IMR-90 (cell line): ENCODE data around the gene C16orf90. TPM values are rescaled to one million over a fixed set of nuclear protein-coding genes. Genes with fewer than 3 reads are reported as not detected.

Experiments used
- ATAC-seq: fragments of 200-7000 bp; cut with Tn5 transposase; 2 replicates; pipeline ENCODE4 v1.9.1; 2020; ENCODE audit warnings: low read depth, mild to moderate bottlenecking, moderate library complexity
- BruUV-seq: library from RNA; stranded (reverse); fragments of 400-500 nt; replicated peaks from 2 replicates; lab custom pipeline; 2021; lab: Mats Ljungman, UMichigan
- CTCF ChIA-PET: fragments of 300-600 bp; formaldehyde crosslinking; extraction: SDS; loops from one replicate; lab custom pipeline; 2021; ENCODE audit warnings: antibody characterized with exemption; lab: Yijun Ruan, JAX
- POLR2A ChIA-PET: fragments of 300-600 bp; sonication (Branson Sonifier 250); formaldehyde crosslinking; loops from one replicate; lab custom pipeline; 2022; ENCODE audit warnings: antibody characterized with exemption; ENCODE audit not compliant: unreplicated experiment; lab: Charles Lee
- DNase-seq: peaks from one replicate; pipeline ENCODE4 v3.0.0; 2013
- H2AFZ ChIP-seq: replicated peaks from 2 replicates; pipeline ENCODE3; 2013; ENCODE audit warnings: low read length, mild to moderate bottlenecking; ENCODE audit not compliant: poor library complexity
- H2AK5ac ChIP-seq: 2 replicates; pipeline ENCODE4 v1.6.1; 2013; ENCODE audit warnings: low read depth, low read length, inconsistent platforms
- H2AK9ac ChIP-seq: replicated peaks from 2 replicates; pipeline ENCODE3; 2013; ENCODE audit warnings: mild to moderate bottlenecking, low read depth, low read length, moderate library complexity; ENCODE audit not compliant: poor library complexity
- H2BK120ac ChIP-seq: 2 replicates; pipeline ENCODE4 v1.6.1; 2013; ENCODE audit warnings: low read depth, low read length, inconsistent platforms
- H2BK15ac ChIP-seq: 3 replicates; pipeline ENCODE4 v1.6.1; 2013; ENCODE audit warnings: low read depth, low read length, inconsistent platforms
- H2BK20ac ChIP-seq: 2 replicates; pipeline ENCODE4 v1.6.1; 2013; ENCODE audit warnings: low read depth, mild to moderate bottlenecking, inconsistent platforms, low read length, moderate library complexity
- H2BK5ac ChIP-seq: 2 replicates; pipeline ENCODE4 v1.6.1; 2013; ENCODE audit warnings: mild to moderate bottlenecking, low read depth, low read length, inconsistent platforms; ENCODE audit not compliant: poor library complexity, severe bottlenecking
- H3K14ac ChIP-seq: replicated peaks from 2 replicates; pipeline ENCODE4 v1.6.1; 2013; ENCODE audit warnings: low read depth, low read length, inconsistent platforms
- H3K18ac ChIP-seq: 2 replicates; pipeline ENCODE4 v1.6.1; 2013; ENCODE audit warnings: low read depth, low read length, control low read depth
- H3K23ac ChIP-seq: 2 replicates; pipeline ENCODE4 v1.6.1; 2013; ENCODE audit warnings: low read depth, low read length, inconsistent platforms
- H3K27ac ChIP-seq: 2 replicates; pipeline ENCODE4 v1.5.1; 2013; ENCODE audit warnings: mild to moderate bottlenecking, control low read depth, low read length; ENCODE audit not compliant: insufficient read depth
- H3K27me3 ChIP-seq: 2 replicates; pipeline ENCODE4 v1.6.1; 2013; ENCODE audit warnings: low read length; ENCODE audit not compliant: control insufficient read depth, insufficient read depth
- H3K36me3 ChIP-seq: 2 replicates; pipeline ENCODE4 v1.6.1; 2013; ENCODE audit warnings: low read length, mixed read lengths; ENCODE audit not compliant: control insufficient read depth, insufficient read depth
- H3K4ac ChIP-seq: 2 replicates; pipeline ENCODE4 v1.6.1; 2013; ENCODE audit warnings: low read depth, low read length, inconsistent platforms
- H3K4me1 ChIP-seq: 2 replicates; pipeline ENCODE4 v1.6.1; 2013; ENCODE audit warnings: low read length, mixed read lengths; ENCODE audit not compliant: control insufficient read depth, insufficient read depth
- H3K4me2 ChIP-seq: 2 replicates; pipeline ENCODE4 v1.6.1; 2013; ENCODE audit warnings: low read depth, mild to moderate bottlenecking, control low read depth, low read length, moderate library complexity
- H3K4me3 ChIP-seq: 2 replicates; pipeline ENCODE4 v1.5.1; 2013; ENCODE audit warnings: low read depth, mild to moderate bottlenecking, control low read depth, low read length, moderate library complexity; ENCODE audit not compliant: insufficient read depth
- H3K56ac ChIP-seq: 2 replicates; pipeline ENCODE4 v1.6.1; 2013; ENCODE audit warnings: low read length, inconsistent platforms; ENCODE audit not compliant: insufficient read depth; ENCODE audit errors: extremely low read depth
- H3K79me1 ChIP-seq, 2 experiments: 2 replicates each; pipeline ENCODE4 v1.6.1; 2013; ENCODE audit warnings: low read length in 2 of 2, inconsistent platforms in 1 of 2, low read depth in 1 of 2
- H3K9ac ChIP-seq: 2 replicates; pipeline ENCODE4 v1.6.1; 2013; ENCODE audit warnings: low read depth, low read length, control low read depth
- H3K9me1 ChIP-seq: 2 replicates; pipeline ENCODE4 v1.6.1; 2013; ENCODE audit warnings: low read length, inconsistent platforms; ENCODE audit not compliant: insufficient read depth
- H3K9me3 ChIP-seq: 2 replicates; pipeline ENCODE4 v1.6.1; 2013; ENCODE audit warnings: low read length; ENCODE audit not compliant: control insufficient read depth, insufficient read depth
- H4K20me1 ChIP-seq: 2 replicates; pipeline ENCODE4 v1.6.1; 2013; ENCODE audit warnings: low read length, inconsistent platforms; ENCODE audit not compliant: insufficient read depth
- H4K5ac ChIP-seq: 2 replicates; pipeline ENCODE4 v1.6.1; 2013; ENCODE audit warnings: mild to moderate bottlenecking, low read depth, low read length, control low read depth
- H4K8ac ChIP-seq, 2 experiments: 2 replicates each; pipeline ENCODE4 v1.6.1; 2013; ENCODE audit warnings: low read depth in 2 of 2, low read length in 2 of 2, control low read depth in 1 of 2, inconsistent platforms in 1 of 2
- H4K91ac ChIP-seq: 2 replicates; pipeline ENCODE4 v1.6.1; 2013; ENCODE audit warnings: low read depth, low read length, inconsistent platforms; ENCODE audit not compliant: insufficient read depth
- BHLHE40 ChIP-seq: fragments of 150-350 bp; IDR thresholded peaks from 2 replicates; pipeline ENCODE4 v1.6.1; 2016; ENCODE audit warnings: mild to moderate bottlenecking, low read depth, low read length
- CEBPB ChIP-seq: IDR thresholded peaks from 2 replicates; pipeline ENCODE4 v1.6.1; 2012; ENCODE audit warnings: low read depth, low read length, improper control_type of control experiment
- CHD1 ChIP-seq: IDR thresholded peaks from 2 replicates; pipeline ENCODE4 v1.6.1; 2012; ENCODE audit warnings: low read depth, low read length, improper control_type of control experiment
- FOS ChIP-seq: fragments of 150-350 bp; IDR thresholded peaks from 2 replicates; pipeline ENCODE4 v1.6.1; 2016; ENCODE audit warnings: low read depth, low read length
- MAFK ChIP-seq: IDR thresholded peaks from 2 replicates; pipeline ENCODE4 v1.6.1; 2012; ENCODE audit warnings: low read depth, low read length, improper control_type of control experiment
- MAZ ChIP-seq: IDR thresholded peaks from 2 replicates; pipeline ENCODE4 v1.6.1; 2012; ENCODE audit warnings: low read depth, mild to moderate bottlenecking, low read length, improper control_type of control experiment, moderate library complexity, borderline replicate concordance
- MXI1 ChIP-seq: IDR thresholded peaks from 2 replicates; pipeline ENCODE4 v1.6.1; 2012; ENCODE audit warnings: low read depth, mild to moderate bottlenecking, low read length, moderate library complexity, borderline replicate concordance
- NFE2L2 ChIP-seq: fragments of 150-350 bp; IDR thresholded peaks from 2 replicates; pipeline ENCODE4 v1.6.1; 2016; ENCODE audit warnings: low read depth, mild to moderate bottlenecking, low read length
- POLR2A ChIP-seq: IDR thresholded peaks from 2 replicates; pipeline ENCODE4 v1.6.1; 2012; ENCODE audit warnings: mild to moderate bottlenecking, low read depth, low read length
- RAD21 ChIP-seq: IDR thresholded peaks from 2 replicates; pipeline ENCODE4 v1.6.1; 2012; ENCODE audit warnings: low read length, improper control_type of control experiment
- RCOR1 ChIP-seq: IDR thresholded peaks from 2 replicates; pipeline ENCODE4 v1.6.1; 2012; ENCODE audit warnings: mild to moderate bottlenecking, low read length, improper control_type of control experiment; ENCODE audit not compliant: insufficient replicate concordance
- RFX5 ChIP-seq: IDR thresholded peaks from 2 replicates; pipeline ENCODE4 v1.8.0; 2012; ENCODE audit warnings: low read depth, mild to moderate bottlenecking, low read length, moderate library complexity
- SMC3 ChIP-seq: fragments of 150-350 bp; IDR thresholded peaks from 2 replicates; pipeline ENCODE4 v1.6.1; 2016; ENCODE audit warnings: low read depth, mild to moderate bottlenecking, antibody characterized with exemption, low read length, moderate library complexity
- WGBS, 2 experiments: methylation state at CpG; one replicate each; pipeline versions ENCODE4 v1.1.5 to v1.1.7; 2013; ENCODE audit warnings: missing lambda C conversion rate in 2 of 2; ENCODE audit not compliant: insufficient read length in 1 of 2; ENCODE audit errors: extremely low coverage in 2 of 2; 5-methylcytosine and 5-hydroxymethylcytosine counted together
- dilution Hi-C: fragments of 300-500 bp; cut with HindIII; formaldehyde crosslinking; loops from one replicate; pipeline ENCODE4 v1.14.3; 2018; ENCODE audit warnings: low sequenced_read_pairs; ENCODE audit not compliant: unreplicated experiment
- in situ Hi-C: fragments of 300-500 bp; cut with MboI; formaldehyde crosslinking; loops from 3 replicates; pipeline ENCODE4 v1.14.3; 2019; ENCODE audit warnings: low sequenced_read_pairs, inconsistent platforms, mixed read lengths
- intact Hi-C: fragments of 100-400 bp; cut with micrococcal nuclease; formaldehyde crosslinking; loops from 2 replicates; pipeline ENCODE4 v1.10.0; 2022
- polyA plus RNA-seq, 3 experiments: library from polyadenylated mRNA; depleted of rRNA; stranded (reverse); fragments of >200 nt; gene quantifications; 2 replicates each; pipeline ENCODE4 v1.2.3, GENCODE V29; 2012; ENCODE audit warnings: low replicate concordance in 1 of 3
- total RNA-seq: library from RNA; depleted of rRNA; stranded (reverse); fragments of >200 nt; gene quantifications from 2 replicates; pipeline ENCODE4 v1.2.3, GENCODE V29; 2012
- TF ChIP-seq, protein P1 (sequence below): conservative IDR thresholded peaks from 2 replicates; pipeline ENCODE4 v1.5.1; 2012; ENCODE audit warnings: mild to moderate bottlenecking, low read depth, low read length, improper control_type of control experiment
- TF ChIP-seq, protein P2 (sequence below): fragments of 150-350 bp; IDR thresholded peaks from 2 replicates; pipeline ENCODE4 v1.6.1; 2016; ENCODE audit warnings: low read depth, mild to moderate bottlenecking, low read length, moderate library complexity, borderline replicate concordance
- TF ChIP-seq, protein P3 (sequence below): fragments of 150-350 bp; IDR thresholded peaks from 2 replicates; pipeline ENCODE4 v1.6.1; 2017; ENCODE audit warnings: mild to moderate bottlenecking, antibody characterized with exemption, low read length, low read depth

Gene C16orf90
- total and polyA plus RNA-seq, 2 of the 4 experiments (the other 2 are of a cell fraction), result not detected

GRCh38 chr16:3520841-3521240 lies 25.6 kb upstream of the C16orf90 start:
- H3K4ac ChIP-seq, result no peak overlapping the region
- no TSS peak for BruUV-seq
- H2BK15ac ChIP-seq, result no peak overlapping the region
- no peak overlapping the region for H3K4me3 ChIP-seq
- no peak overlapping the region for H4K8ac ChIP-seq
- H3K27ac ChIP-seq, result peak overlapping the region; percentile 87; the same call in 1 of the 2 replicates
- dilution Hi-C loops (no loop called here), in situ Hi-C loops (no loop called here), intact Hi-C loops (no loop called here)
- H4K5ac ChIP-seq, result no peak overlapping the region; the same call in 1 of the 2 replicates
- H3K9me3 ChIP-seq, result no peaks in the 10 kb centered on the region
- H3K27me3 ChIP-seq, result no peaks in the 10 kb centered on the region
- H3K23ac ChIP-seq, result no peak overlapping the region
- no peak overlapping the region for H2AFZ ChIP-seq
- 58% methylated on average over 2 of the region's 8 CpGs; no CpG with 5 or more reads in 1 of the 2 experiments for WGBS, 2 experiments
- no peak overlapping the region for H2AK9ac ChIP-seq
- H3K14ac ChIP-seq, result no peak overlapping the region
- no peak overlapping the region for H3K4me2 ChIP-seq
- H2BK120ac ChIP-seq, result no peak overlapping the region
- H2BK5ac ChIP-seq, result no peak overlapping the region
- TF ChIP-seq CEBPB (no peak), POLR2A (no peak), CHD1 (no peak), NFE2L2 (no peak), MXI1 (no peak), RFX5 (no peak), FOS (no peak), RAD21 (no peak), MAZ (no peak), SMC3 (no peak), RCOR1 (no peak), MAFK (no peak), BHLHE40 (no peak)
- TF ChIP-seq, protein P1, sequence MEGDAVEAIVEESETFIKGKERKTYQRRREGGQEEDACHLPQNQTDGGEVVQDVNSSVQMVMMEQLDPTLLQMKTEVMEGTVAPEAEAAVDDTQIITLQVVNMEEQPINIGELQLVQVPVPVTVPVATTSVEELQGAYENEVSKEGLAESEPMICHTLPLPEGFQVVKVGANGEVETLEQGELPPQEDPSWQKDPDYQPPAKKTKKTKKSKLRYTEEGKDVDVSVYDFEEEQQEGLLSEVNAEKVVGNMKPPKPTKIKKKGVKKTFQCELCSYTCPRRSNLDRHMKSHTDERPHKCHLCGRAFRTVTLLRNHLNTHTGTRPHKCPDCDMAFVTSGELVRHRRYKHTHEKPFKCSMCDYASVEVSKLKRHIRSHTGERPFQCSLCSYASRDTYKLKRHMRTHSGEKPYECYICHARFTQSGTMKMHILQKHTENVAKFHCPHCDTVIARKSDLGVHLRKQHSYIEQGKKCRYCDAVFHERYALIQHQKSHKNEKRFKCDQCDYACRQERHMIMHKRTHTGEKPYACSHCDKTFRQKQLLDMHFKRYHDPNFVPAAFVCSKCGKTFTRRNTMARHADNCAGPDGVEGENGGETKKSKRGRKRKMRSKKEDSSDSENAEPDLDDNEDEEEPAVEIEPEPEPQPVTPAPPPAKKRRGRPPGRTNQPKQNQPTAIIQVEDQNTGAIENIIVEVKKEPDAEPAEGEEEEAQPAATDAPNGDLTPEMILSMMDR, result no peak
- TF ChIP-seq, protein P2, sequence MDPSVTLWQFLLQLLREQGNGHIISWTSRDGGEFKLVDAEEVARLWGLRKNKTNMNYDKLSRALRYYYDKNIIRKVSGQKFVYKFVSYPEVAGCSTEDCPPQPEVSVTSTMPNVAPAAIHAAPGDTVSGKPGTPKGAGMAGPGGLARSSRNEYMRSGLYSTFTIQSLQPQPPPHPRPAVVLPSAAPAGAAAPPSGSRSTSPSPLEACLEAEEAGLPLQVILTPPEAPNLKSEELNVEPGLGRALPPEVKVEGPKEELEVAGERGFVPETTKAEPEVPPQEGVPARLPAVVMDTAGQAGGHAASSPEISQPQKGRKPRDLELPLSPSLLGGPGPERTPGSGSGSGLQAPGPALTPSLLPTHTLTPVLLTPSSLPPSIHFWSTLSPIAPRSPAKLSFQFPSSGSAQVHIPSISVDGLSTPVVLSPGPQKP, result no peak
- TF ChIP-seq, protein P3, sequence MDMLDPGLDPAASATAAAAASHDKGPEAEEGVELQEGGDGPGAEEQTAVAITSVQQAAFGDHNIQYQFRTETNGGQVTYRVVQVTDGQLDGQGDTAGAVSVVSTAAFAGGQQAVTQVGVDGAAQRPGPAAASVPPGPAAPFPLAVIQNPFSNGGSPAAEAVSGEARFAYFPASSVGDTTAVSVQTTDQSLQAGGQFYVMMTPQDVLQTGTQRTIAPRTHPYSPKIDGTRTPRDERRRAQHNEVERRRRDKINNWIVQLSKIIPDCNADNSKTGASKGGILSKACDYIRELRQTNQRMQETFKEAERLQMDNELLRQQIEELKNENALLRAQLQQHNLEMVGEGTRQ, result no peak
- H3K79me1 ChIP-seq, result no peaks in the 10 kb centered on the region
- H3K4me1 ChIP-seq, result peaks cover 1% of the 10 kb centered on the region; the same call in 1 of the 2 replicates
- H3K9ac ChIP-seq, result no peak overlapping the region; the same call in 1 of the 2 replicates
- H3K18ac ChIP-seq, result no peak overlapping the region
- H4K20me1 ChIP-seq, result no peaks in the 10 kb centered on the region
- CTCF ChIA-PET, result no interaction called here
- no peak overlapping the region for H2AK5ac ChIP-seq
- H3K9me1 ChIP-seq, result no peaks in the 10 kb centered on the region
- ATAC-seq (no peak), DNase-seq (no peak)
- no peak overlapping the region for H2BK20ac ChIP-seq
- H3K56ac ChIP-seq, result no peak overlapping the region
- POLR2A ChIA-PET, result no interaction called here
- H4K91ac ChIP-seq, result no peak overlapping the region
- H3K36me3 ChIP-seq, result peaks cover 40% of the 10 kb centered on the region
